CD4-positive, alpha-beta T cell treated with Interferon alpha-2 for 1 hour (primary cell): ENCODE data around the gene ZNF467.
A peak's percentile ranks its signal among the peaks of the same experiment; 100 is the strongest.

Experiments
- DNase-seq, 2 donors: peaks; one replicate each; pipeline ENCODE4 v3.0.0-alpha.2; 2020 to 2022

ZNF467 gene, protein sequence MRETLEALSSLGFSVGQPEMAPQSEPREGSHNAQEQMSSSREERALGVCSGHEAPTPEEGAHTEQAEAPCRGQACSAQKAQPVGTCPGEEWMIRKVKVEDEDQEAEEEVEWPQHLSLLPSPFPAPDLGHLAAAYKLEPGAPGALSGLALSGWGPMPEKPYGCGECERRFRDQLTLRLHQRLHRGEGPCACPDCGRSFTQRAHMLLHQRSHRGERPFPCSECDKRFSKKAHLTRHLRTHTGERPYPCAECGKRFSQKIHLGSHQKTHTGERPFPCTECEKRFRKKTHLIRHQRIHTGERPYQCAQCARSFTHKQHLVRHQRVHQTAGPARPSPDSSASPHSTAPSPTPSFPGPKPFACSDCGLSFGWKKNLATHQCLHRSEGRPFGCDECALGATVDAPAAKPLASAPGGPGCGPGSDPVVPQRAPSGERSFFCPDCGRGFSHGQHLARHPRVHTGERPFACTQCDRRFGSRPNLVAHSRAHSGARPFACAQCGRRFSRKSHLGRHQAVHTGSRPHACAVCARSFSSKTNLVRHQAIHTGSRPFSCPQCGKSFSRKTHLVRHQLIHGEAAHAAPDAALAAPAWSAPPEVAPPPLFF

DNA sequence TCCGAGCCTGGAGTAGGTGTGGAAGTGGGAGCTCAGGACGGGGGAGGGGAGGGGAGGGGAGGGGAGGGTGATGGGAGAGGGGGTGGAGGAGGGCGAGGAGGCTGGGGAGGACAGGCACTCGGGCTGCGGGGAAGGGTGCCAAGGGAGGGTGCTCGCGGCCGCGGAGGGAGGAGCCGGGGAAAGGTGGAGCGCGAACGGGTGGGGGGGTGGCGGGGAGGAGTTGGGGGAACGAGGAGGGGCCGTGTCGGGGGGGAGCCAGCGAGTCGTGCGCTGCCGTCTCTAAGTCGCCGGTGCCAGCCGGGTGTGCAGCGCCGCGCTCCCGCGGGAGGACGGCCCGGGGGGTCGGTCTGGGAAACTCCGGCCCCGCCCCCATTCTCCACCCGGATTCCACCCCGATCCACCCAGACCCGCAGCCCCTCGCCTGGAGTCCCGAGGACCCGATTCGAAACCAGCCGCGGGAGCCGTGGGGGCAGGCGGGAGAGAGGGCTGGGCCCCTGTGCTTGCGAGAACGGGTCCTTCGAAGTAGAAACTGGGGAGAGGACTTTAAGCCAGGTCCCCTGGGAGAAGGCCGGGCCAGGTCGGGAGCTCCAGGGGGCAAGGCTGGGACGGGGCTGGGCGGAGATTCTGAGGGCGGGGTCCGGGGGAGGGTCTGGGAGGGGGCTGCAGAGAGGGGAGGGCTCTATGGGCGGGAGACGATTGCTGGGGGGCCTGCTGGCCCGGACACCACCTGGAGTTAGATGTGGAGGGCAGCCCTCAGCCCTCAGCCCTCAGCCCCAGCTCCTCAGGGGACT, at the start of gene ZNF467:
ZNF467 (minus strand) TSS at position 143 of the 791 bp plus-strand sequence. CDS start 2,556 bp downstream, outside the sequence.
- DNase-seq: peak; percentile 54 to 66

DNA sequence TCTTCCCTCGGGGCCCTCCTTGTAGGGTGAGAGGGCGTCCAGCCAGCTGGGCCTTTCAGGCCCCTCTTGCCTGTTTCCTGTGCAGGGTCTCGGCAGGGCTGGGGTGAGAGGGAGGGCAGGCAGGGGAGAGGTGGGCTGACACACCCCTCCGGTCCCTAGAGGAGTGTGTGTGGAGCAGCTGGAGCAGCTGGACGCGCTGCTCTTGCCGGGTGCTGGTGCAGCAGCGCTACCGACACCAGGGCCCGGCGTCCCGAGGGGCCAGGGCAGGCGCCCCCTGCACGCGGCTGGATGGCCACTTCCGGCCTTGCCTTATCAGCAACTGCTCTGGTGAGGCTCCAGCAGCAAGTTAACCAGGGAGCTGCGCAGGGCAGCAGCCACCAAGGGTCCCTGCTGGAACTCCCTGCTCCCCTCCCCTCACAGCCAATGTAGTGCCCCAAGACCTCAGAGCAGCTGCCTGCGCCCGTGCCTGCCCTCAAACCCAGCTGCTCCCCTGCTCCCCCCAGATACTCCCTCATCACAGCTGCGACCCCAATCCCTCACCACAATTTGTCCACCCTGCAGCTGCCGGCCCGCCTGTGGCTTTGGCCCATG, 49.1 kb upstream of the ZNF467 start:
- DNase-seq: no peak

DNA sequence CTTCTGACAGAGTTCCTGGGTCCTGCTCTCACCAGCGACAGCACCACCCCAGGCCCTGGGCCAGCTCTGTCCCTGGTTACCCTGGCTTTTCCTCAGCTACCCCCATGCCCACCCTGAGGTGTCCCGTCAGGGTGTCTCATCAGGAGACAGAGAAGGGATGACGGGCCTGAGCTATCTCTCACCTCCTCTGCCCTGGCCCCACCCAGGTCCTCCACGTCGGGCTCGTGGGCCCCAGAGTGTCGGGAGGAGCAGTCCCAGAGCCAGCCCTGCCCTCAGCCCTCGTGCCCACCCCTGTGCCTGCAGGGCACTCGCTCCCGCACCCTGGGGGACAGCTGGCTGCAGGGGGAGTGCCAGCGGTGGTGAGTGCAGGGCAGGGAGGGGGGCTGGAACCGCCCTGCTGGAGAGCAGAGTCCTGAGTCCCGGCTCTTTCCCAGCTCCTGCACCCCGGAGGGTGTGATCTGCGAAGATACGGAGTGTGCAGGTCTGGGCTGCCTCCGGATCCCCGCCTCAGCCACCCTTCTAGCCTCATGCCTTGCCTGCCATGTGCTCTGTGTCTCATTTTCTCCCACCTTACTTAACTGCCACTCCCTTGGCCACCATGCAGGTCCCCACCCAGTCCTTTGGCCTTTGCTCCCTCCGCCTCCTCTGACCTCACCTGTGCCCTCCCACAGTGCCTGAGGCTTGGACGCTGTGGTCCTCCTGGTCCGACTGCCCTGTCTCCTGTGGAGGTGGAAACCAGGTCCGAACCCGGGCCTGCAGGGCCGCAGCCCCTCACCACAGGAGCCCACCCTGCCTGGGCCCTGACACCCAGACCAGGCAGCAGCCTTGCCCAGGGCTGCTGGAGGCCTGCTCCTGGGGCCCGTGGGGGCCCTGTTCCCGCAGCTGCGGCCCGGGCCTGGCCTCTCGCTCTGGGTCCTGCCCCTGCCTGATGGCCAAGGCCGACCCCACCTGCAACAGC, 48.1 kb upstream of the ZNF467 start:
- DNase-seq: no peak

DNA sequence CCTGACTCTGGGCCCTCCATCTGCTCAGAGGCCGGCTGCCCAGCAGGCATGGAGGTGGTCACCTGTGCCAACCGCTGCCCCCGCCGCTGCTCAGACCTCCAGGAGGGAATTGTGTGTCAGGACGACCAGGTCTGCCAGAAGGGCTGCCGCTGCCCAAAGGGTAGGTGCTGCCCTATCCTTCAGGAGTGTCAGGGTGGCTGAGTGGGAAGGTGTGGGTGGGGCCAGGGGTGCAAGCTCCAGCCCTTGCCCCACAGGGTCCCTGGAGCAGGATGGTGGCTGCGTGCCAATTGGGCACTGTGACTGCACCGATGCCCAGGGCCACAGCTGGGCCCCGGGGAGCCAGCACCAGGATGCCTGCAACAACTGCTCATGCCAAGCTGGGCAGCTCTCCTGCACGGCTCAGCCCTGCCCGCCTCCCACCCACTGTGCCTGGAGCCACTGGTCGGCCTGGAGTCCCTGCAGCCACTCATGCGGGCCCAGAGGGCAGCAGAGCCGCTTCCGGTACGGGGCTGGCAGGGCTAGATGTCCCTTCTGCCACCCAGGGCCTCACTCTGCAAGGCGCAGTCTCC, 47.3 kb upstream of the ZNF467 start:
- no peak for DNase-seq

DNA sequence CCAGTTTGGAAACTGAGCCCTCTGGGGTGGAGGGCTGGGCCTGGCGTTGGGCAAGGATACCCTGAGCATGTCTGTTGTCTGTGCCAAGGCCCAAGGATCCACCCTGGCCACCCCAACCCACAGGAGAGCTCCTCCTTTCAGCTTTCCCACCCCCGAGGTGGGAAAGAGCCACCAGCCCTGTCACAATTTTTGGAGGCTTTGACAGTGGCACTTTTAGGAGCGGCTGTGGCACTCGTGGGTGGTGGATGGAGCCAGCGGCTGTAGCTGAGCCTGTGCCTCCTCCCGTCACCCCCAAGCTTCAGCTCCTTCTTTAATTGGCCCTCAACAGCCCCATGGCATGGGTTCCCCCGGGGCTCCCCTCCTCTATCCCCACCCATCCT, 46.6 kb upstream of the ZNF467 start:
- DNase-seq: no peak

DNA sequence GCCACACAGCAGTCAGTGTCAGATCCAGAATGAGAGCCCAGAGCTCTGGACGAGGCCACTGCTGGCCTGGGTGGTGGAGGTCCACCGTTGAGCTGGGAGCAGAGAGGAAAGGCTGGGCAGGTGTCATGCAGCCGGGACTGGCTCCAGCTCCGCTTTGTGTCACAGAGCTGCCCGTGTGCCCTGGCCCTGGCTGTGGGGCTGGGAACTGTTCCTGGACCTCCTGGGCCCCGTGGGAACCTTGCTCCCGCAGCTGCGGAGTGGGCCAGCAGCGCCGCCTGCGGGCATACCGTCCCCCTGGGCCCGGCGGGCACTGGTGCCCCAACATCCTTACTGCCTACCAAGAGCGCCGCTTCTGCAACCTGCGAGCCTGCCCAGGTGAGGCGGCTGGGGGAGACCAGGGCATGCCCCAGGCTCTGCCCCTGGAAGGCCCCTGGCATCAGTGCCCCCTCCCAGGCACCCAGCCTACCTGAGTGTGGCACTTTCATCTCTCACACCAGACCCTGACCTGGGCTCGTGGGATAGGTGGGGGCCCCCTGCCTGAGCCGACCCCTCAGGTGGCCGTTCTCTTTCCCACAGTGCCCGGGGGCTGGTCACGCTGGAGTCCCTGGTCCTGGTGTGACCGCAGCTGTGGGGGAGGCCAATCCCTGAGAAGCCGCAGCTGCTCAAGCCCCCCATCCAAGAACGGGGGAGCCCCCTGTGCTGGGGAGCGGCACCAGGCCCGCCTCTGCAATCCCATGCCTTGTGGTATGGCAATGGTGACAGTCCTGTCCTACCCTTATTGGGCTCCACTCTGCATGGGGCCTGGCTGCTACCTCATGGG, 46.0 kb upstream of the ZNF467 start:
- DNase-seq: no peak

DNA sequence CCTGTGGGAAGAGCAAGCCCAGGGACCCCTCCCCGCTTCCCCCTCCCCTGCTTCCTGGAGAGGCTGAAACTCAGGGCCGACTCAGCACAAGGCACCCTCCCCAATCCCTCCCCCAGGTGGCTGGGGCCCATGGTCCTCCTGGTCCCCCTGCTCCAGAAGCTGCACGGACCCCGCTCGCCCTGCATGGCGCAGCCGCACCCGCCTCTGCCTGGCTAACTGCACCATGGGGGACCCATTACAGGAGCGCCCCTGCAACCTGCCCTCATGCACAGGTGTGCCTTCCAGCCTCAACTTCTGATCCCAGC, 45.1 kb upstream of the ZNF467 start:
- no peak for DNase-seq

DNA sequence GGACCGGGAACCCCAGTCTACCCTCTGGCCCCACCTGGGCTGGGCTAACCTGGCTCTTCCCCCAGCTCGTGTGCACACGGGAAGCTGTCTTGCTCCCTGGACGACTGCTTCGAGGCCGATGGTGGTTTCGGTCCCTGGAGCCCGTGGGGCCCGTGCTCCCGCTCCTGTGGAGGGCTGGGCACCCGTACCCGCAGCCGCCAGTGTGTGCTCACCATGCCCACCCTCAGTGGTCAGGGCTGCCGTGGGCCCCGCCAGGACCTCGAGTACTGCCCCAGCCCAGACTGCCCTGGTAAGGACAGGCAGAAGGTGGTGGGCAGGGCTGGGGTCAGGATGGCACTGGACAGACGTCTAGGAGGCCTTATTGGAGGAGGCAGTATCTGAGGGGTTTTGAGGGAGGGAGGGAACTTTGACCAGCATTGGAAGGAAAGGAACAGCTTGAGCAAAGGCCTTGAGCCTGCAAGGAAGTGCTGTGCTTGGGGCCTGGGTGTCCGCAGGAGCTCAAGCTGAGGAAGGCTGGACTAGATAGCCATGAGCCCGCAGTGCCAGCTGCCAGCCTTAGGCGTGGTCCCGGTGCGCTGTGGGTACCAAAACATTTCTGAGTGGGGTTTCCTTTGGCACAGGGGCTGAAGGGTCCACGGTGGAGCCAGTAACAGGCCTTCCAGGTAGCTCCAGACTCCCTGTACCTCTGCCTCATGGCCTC, 44.6 kb upstream of the ZNF467 start:
- DNase-seq: no peak

DNA sequence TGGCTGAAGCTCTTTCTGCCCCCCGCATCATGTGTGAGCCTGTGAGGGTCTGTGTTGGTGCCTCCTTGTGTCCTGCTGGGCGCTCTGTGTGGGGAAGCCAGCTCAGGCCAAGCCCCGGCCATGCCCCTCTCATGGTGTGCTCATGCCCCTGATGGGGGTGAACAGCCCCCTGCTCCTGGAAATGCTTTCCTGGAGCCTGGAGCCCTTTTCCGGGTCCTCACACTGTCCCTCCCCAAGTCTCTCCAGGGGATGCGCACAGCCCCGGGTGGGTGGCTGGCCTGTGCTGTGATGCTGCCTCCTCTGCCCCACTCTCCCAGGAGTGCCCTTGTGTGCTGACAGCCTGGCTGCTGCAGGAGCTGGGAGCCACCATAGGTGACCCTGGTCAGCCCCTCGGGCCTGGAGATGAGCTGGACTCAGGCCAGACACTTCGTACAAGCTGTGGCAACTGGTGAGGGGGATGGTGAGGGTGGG, 43.9 kb upstream of the ZNF467 start:
- no peak for DNase-seq

DNA sequence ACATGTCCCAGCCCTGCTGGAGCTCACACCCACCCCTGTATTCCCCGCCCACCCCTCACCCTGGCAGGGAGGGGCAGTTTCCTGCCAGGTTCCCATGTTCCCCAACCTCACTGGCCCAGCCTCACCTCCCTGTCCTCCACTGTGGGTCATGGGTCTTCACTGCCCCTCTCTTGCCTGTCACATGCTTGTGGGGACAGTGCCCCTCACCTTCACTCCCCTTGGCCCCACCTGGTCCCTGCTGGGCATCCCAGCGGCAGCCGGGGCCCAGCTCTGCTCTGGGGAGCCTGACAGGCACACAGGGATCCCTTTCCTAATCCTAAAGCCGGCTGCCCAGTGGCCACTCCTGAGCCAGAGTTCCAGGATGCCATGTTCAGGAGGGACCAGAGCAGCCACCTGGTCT, 43.4 kb upstream of the ZNF467 start:
- DNase-seq: no peak

DNA sequence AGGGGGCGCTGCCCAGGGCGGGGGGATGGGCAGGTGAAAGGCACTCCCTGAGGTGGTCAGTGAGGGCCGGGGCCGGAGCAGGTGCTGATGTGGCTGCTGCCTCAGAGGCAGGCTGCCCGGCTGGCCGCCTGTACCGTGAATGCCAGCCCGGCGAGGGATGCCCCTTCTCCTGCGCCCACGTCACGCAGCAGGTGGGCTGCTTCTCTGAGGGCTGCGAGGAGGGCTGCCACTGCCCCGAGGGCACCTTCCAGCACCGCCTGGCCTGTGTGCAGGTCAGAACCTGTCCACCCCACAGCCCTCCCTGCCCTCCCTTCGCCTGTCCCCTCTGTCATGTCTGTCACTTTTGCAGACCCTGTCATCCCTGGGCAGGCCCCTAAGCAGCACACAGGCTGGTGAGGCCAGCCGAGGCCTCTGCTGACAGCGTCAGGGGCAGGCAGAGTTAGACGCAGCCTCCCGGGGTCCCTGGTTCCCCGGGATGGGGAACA, 42.9 kb upstream of the ZNF467 start:
- no peak for DNase-seq

DNA sequence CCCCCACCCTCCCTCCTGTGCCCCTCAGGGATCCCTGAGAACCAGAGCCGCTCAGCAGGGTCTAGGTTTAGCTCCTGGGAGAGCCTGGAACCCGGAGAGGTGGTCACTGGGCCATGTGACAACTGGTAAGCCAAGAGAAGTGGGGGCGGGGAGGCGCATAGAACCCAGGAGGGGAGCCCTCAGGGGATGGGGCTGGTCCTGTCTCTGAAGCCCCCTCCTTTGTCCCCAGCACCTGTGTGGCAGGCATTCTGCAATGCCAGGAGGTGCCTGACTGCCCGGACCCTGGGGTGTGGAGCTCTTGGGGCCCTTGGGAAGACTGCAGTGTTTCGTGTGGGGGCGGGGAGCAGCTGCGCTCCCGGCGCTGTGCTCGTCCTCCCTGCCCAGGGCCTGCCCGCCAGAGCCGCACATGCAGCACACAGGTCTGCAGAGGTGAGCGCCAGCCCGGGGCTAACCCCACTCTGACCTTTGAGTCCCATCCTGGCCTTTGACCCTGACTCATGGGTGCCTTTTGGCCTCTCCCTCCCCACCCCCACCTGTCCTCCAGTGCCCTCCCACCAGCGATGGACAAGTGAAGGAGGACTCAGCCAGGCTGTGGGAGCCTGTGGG, 42.4 kb upstream of the ZNF467 start:
- no peak for DNase-seq

DNA sequence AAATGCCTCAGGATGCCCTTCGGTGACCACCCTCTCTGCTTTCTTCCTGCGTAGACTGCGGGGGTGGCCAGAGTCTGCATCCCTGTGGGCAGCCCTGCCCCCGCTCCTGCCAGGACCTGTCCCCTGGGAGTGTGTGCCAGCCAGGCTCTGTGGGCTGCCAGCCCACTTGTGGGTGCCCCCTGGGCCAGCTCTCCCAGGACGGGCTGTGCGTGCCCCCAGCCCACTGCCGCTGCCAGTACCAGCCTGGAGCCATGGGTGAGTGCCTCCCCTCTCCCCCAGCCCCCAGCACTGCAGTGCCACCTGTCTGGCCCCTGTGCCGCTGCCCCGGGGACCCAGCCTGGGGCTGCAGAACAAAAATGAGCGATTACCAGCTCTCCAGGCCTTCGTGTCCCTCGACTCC, 41.7 kb upstream of the ZNF467 start:
- no peak for DNase-seq

DNA sequence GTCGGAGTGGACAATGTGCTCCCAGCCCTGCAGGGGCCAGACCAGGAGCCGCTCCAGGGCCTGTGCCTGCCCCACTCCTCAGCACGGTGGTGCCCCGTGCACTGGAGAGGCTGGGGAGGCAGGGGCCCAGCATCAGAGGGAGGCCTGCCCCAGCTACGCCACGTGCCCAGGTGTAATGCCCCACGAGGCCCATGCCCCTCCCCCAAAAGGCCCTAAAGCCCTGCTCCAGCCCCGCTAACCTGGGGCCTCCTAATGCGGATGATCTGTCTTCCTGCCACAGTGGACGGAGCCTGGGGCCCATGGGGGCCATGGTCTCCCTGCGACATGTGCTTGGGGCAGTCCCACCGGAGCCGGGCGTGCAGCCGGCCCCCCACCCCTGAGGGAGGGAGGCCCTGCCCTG, 41.1 kb upstream of the ZNF467 start:
- DNase-seq: no peak

DNA sequence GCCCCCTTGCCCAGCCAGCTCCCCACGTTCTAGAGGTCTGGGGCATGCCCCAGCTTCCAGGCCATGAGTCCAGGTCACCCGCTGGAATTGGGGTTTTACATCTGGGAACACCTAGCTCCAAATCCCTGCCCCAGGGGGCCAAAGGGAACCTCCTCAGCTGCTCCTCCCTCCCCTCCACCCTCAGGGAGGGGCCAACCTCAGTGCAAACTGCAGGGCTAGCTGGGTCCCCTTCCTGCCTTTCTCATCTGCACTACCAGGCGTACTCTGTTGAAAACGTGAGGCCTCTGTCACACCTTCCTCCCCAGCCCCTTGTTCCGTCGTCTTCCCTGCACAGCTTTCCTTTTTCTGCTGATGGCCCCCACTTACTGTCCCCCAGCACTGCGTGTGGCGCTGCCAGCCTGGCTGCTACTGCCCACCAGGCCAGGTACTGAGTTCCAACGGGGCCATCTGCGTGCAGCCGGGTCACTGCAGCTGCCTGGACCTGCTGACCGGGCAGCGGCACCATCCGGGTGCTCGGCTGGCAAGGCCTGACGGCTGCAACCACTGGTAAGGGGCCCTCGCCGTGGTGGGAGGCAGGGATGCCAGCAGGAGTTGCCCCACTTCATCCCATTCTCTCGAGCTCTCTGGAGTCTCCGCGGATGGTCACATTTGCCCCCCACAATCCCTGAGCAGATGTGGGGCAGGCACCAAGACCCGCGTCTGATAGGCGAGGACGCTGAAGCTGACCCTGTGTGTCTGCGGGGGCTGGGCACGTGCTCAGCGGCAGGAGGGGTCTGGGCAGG, 40.1 kb upstream of the ZNF467 start:
- no peak for DNase-seq

DNA sequence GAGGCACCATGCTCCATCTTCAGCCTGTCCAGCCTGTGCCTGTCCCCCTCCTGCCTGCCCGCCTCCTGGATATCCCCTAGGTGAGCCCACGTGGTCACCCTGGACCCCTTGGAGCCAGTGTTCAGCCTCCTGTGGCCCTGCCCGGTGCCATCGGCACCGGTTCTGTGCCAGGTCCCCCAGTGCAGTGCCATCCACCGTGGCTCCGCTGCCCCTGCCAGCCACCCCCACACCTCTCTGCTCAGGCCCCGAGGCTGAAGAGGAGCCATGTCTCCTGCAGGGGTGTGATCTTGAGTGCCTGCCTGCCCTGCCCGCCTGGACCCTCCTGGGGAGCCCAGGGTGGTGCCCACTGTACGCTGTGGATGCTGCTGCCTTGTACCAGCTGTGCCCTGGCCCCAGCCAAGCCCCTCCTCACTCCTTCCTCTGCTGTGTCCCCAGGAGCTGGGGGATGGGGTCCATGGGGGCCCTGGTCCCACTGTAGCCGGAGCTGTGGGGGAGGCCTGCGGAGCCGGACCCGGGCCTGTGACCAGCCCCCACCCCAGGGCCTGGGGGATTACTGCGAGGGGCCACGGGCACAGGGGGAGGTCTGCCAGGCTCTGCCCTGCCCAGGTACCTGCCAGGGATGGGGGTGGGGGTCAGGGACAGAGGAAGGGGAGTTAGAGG, 38.6 kb upstream of the ZNF467 start:
- no peak for DNase-seq

DNA sequence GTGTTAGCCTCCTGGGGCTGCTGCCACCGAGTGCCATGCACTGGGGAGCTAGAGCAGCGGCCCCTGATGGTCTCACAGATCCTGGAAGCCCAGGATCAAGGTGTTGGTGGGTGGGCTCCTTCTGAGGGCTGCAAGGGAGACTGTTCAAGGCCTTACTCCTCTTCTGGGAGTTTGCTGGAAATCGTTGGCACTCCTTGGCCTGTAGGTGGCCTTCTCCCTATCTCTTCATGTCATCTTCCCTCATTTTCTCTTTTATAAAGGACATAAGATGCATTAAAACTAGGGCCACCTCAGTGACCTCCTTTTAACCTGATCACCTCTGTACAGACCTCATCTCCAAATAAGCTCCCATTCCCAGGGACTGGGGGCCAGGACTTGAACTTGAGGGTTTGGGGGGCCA, 37.8 kb upstream of the ZNF467 start:
- no peak for DNase-seq

DNA sequence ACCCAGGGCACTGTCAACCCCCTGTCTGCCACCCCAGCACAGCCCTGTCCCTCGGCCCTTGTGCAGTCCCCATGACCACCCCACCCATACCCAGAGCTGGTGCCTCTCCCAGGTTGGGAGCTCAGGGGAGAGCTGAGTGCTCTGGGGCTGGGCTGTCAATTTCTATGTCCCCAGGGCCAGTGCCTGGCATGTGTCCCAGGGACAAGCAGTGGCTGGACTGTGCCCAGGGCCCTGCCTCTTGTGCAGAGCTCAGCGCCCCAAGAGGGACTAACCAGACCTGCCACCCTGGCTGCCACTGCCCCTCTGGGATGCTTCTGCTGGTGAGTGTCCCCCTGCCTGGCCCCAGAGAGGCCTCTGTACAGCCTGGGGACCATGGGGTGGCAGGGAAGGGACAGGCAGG, 35.8 kb upstream of the ZNF467 start:
- DNase-seq: no peak
